ES-I3 (cell line): ENCODE results near the gene ZBTB4.
A peak's percentile ranks its signal among the peaks of the same experiment; 100 is the strongest.

ENCODE experiments used
- H3K36me3 ChIP-seq: 2 replicates; pipeline ENCODE4 v1.6.1; 2013; ENCODE audit warnings: mild to moderate bottlenecking, low read length, control low read depth, moderate library complexity; ENCODE audit not compliant: insufficient read depth
- H3K4me1 ChIP-seq: 2 replicates; pipeline ENCODE4 v1.6.1; 2013; ENCODE audit warnings: mild to moderate bottlenecking, control low read depth, low read length; ENCODE audit not compliant: insufficient read depth
- H3K9ac ChIP-seq: 2 replicates; pipeline ENCODE4 v1.6.1; 2013; ENCODE audit warnings: low read depth, mild to moderate bottlenecking, low read length, moderate library complexity
- H3K9me3 ChIP-seq: 2 replicates; pipeline ENCODE4 v1.6.1; 2013; ENCODE audit warnings: mild to moderate bottlenecking, low read length, moderate library complexity; ENCODE audit not compliant: control insufficient read depth, insufficient read depth

Gene ZBTB4

DNA sequence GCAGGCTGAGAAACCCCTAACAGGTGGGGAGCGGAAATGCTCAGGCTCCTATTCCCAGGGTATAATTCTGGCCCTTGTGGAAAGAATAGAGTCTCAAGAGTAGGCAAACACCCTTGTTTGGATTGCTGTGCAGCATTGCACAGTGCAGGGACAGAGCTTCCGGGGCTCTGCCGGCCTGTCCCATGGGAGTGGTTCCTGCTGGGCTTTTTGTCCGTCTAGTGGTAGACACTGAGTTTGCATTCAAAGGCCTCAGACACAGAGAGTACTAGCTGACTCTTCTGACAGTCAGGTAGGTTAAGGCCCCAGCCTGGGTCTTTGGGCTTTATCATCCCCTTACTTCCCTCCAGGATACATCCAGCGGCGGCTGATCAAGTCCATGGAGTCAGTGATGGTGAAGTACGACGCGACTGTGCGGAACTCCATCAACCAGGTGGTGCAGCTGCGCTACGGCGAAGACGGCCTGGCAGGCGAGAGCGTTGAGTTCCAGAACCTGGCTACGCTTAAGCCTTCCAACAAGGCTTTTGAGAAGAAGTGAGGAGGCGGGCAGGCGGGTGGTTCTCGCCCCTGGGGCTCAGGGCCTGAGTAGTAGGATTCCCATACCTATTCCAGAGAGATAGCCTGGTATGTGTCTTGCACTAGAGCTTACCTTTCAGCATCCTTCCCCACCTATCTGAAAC, 22.9 kb upstream of the ZBTB4 start:
- H3K4me1 ChIP-seq = no peaks in the 10 kb centered on the region
- H3K9ac ChIP-seq = no peak overlapping the region
- H3K36me3 ChIP-seq = peaks cover 66% of the 10 kb centered on the region
- H3K9me3 ChIP-seq = no peaks in the 10 kb centered on the region

DNA sequence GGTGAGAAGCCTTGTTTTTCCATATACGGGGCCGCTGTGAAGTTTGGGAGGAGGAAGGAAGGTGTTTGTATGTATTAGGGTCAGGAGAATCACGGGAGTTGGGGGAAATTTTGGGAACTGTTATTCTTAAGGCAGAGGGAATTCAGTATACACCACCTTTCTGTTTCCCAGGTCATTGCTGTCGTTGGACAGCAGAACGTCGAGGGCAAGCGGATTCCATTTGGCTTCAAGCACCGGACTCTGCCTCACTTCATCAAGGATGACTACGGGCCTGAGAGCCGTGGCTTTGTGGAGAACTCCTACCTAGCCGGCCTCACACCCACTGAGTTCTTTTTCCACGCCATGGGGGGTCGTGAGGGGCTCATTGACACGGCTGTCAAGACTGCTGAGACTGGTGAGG, 22.3 kb upstream of the ZBTB4 start:
- no peaks in the 10 kb centered on the region for H3K4me1 ChIP-seq
- peaks cover 67% of the 10 kb centered on the region for H3K36me3 ChIP-seq
- H3K9me3 ChIP-seq = no peaks in the 10 kb centered on the region
- no peak overlapping the region for H3K9ac ChIP-seq

GRCh38 chr17:7499161-7499560, 19.7 kb upstream of the ZBTB4 start:
- H3K36me3 ChIP-seq = peaks cover 60% of the 10 kb centered on the region

GRCh38 chr17:7497636-7498035, 18.2 kb upstream of the ZBTB4 start:
- Histone ChIP-seq H3K9ac (no peak overlapping the region), H3K9me3 (no peaks in the 10 kb centered on the region), H3K4me1 (no peaks in the 10 kb centered on the region), H3K36me3 (peaks cover 46% of the 10 kb centered on the region)

More at GRCh38 chr17:7499161-7499560, 19.7 kb upstream of the ZBTB4 start:
- H3K9ac ChIP-seq = no peak overlapping the region
- no peaks in the 10 kb centered on the region for H3K4me1 ChIP-seq
- H3K9me3 ChIP-seq = no peaks in the 10 kb centered on the region

- no peak overlapping the region for H3K9ac ChIP-seq
- H3K4me1 ChIP-seq = no peaks in the 10 kb centered on the region
- peaks cover 42% of the 10 kb centered on the region for H3K36me3 ChIP-seq
- no peaks in the 10 kb centered on the region for H3K9me3 ChIP-seq
Measured at GRCh38 chr17:7497228-7497627, 17.8 kb upstream of the ZBTB4 start.

- H3K9ac ChIP-seq = no peak overlapping the region
- H3K4me1 ChIP-seq = no peaks in the 10 kb centered on the region
- no peaks in the 10 kb centered on the region for H3K9me3 ChIP-seq
- peaks cover 36% of the 10 kb centered on the region for H3K36me3 ChIP-seq
Measured at GRCh38 chr17:7496470-7497183, 17.2 kb upstream of the ZBTB4 start.

DNA sequence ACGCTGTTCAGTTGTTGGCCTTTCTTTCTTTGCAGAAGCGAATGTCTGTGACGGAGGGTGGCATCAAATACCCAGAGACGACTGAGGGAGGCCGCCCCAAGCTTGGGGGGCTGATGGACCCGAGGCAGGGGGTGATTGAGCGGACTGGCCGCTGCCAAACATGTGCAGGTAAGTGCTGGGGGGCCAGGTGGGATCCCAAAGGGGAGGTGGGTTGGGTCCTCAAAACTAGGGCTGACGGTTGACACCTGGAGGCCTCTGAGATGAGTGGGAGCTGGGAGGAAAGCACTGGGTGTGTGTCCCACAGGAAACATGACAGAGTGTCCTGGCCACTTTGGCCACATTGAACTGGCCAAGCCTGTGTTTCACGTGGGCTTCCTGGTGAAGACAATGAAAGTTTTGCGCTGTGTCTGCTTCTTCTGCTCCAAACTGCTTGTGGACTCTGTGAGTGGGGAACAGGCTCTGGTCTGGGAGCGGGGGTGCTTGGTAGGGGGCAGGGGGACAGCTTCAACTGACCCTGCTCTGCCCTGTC, 16.5 kb upstream of the ZBTB4 start:
- peaks cover 34% of the 10 kb centered on the region for H3K36me3 ChIP-seq
- H3K9me3 ChIP-seq = no peaks in the 10 kb centered on the region
- no peak overlapping the region for H3K9ac ChIP-seq
- H3K4me1 ChIP-seq = no peaks in the 10 kb centered on the region

DNA sequence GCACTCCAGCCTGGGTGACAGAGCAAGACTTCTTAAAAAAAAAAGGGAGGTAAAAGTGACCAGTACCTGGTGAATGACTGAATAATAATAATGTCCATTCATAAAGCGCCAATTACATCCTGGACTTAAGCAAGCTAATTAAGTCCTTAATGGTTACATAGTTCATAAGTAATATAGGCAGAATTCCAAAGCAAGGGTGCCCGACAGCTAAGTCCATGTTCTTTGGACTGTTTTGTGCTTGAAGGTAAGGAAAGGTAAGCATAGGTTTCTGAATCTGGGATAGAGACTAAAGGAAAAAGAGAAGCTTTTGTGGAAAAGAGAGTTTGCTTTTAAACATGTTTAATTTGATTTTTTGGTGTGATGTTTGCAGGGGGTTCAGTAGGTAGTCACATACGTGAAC, 14.5 kb upstream of the ZBTB4 start:
- Histone ChIP-seq H3K4me1 (no peaks in the 10 kb centered on the region), H3K9ac (no peak overlapping the region), H3K36me3 (peaks cover 24% of the 10 kb centered on the region), H3K9me3 (no peaks in the 10 kb centered on the region)

- Histone ChIP-seq H3K9ac (no peak overlapping the region), H3K9me3 (no peaks in the 10 kb centered on the region), H3K4me1 (no peaks in the 10 kb centered on the region; the same call in 1 of the 2 replicates), H3K36me3 (peaks cover 4% of the 10 kb centered on the region; the same call in 1 of the 2 replicates)
Measured at GRCh38 chr17:7491583-7491982, 12.2 kb upstream of the ZBTB4 start.

DNA sequence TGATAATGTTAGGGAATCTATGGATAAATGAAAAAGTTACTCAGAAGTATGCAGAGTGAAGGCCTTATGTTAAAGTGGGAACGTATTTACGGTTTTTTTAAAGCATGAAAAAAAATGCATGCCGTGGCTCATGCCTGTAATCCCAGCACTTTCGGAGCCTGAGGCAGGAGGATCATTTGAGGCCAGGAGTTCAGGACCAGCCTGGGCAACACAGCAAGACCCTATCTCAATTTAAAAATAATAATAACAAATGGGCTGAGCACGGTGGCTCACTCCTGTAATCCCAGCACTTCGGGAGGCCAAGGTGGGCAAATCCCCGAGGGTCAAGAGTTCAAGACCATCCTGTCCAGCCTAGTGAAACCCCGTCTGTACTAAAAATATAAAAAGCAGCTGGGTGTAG, 10.7 kb upstream of the ZBTB4 start:
- Histone ChIP-seq H3K9ac (no peak overlapping the region), H3K9me3 (no peaks in the 10 kb centered on the region), H3K36me3 (no peaks in the 10 kb centered on the region; the same call in 1 of the 2 replicates), H3K4me1 (peaks cover 8% of the 10 kb centered on the region)

- H3K9ac ChIP-seq = peak overlapping the region; percentile 83; the same call in 1 of the 2 replicates
- no peaks in the 10 kb centered on the region; the same call in 1 of the 2 replicates for H3K36me3 ChIP-seq
- H3K4me1 ChIP-seq = peaks cover 14% of the 10 kb centered on the region
- H3K9me3 ChIP-seq = no peaks in the 10 kb centered on the region
Measured at GRCh38 chr17:7486181-7486580, 6.8 kb upstream of the ZBTB4 start.

DNA sequence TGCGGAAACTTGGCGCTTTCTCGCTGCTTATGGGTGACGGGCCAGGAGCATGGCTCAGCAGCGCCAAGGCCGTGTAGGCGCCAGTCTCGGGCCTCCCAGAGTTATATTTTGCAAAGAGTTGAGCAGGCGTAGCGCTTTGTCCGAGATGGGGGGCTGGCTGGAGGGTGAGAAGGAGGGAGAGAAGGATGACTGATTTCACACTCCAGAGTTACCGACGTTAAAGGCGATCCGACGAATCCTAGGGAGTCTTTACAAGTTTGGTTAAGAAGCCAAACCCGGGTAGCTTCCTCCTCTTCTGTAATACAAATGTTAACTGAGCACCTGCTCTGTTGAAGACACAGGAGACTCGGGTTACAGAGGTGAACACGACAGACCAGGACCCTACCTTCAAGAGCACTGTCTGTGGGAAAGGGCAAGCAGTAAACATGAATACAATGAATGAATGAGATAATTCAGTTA, 5.5 kb upstream of the ZBTB4 start:
- Histone ChIP-seq H3K4me1 (peaks cover 17% of the 10 kb centered on the region), H3K9ac (peak overlapping the region; percentile 83), H3K36me3 (no peaks in the 10 kb centered on the region), H3K9me3 (no peaks in the 10 kb centered on the region)

- H3K9ac ChIP-seq = peak within 1 kb of the TSS; percentile 83
- no peaks in the 10 kb centered on the region for H3K9me3 ChIP-seq
- H3K36me3 ChIP-seq = no peaks in the 10 kb centered on the region
- peaks cover 19% of the 10 kb centered on the region for H3K4me1 ChIP-seq
Measured at GRCh38 chr17:7484067-7484918, 4.9 kb upstream of the ZBTB4 start, which contains the start of gene POLR2A. POLR2A (plus strand) TSS chr17:7484366.
